OCI-LY1 (cell line): ENCODE measurements around the gene RARRES1.

ENCODE experiments used
- H2AFZ ChIP-seq: fragments of 200-600 bp; sonication (generic), shearing (Covaris generic); 2 replicates; pipeline ENCODE4 v1.6.0; 2014; ENCODE audit warnings: antibody characterized with exemption, mild to moderate bottlenecking, low read length
- H3F3A ChIP-seq: fragments of 200-600 bp; sonication (generic), shearing (Covaris generic); 2 replicates; pipeline ENCODE4 v1.6.0; 2014; ENCODE audit warnings: mild to moderate bottlenecking, antibody characterized with exemption, low read length, moderate library complexity; ENCODE audit not compliant: insufficient read depth
- H3K27ac ChIP-seq: fragments of 200-600 bp; sonication (generic); 2 replicates; pipeline ENCODE4 v1.5.1; 2014; ENCODE audit warnings: low read length, mixed run types, mild to moderate bottlenecking, low read depth; ENCODE audit not compliant: poor library complexity, severe bottlenecking
- H3K27me3 ChIP-seq: fragments of 200-600 bp; sonication (generic); 2 replicates; pipeline ENCODE4 v1.6.0; 2014; ENCODE audit warnings: antibody characterized with exemption, mild to moderate bottlenecking, low read length, moderate library complexity; ENCODE audit not compliant: insufficient read depth
- H3K36me3 ChIP-seq: fragments of 200-600 bp; sonication (generic); 2 replicates; pipeline ENCODE4 v1.6.1; 2014; ENCODE audit warnings: mild to moderate bottlenecking, antibody characterized with exemption, low read length, moderate library complexity, mixed read lengths; ENCODE audit not compliant: insufficient read depth
- H3K4me1 ChIP-seq: fragments of 200-600 bp; sonication (generic); 2 replicates; pipeline ENCODE4 v1.5.1; 2014; ENCODE audit warnings: mild to moderate bottlenecking, low read length, moderate library complexity; ENCODE audit not compliant: insufficient read depth, severe bottlenecking
- H3K4me2 ChIP-seq: fragments of 200-600 bp; sonication (generic), shearing (Covaris generic); 2 replicates; pipeline ENCODE4 v1.6.1; 2014; ENCODE audit warnings: low read length
- H3K4me3 ChIP-seq: fragments of 200-600 bp; sonication (generic); 2 replicates; pipeline ENCODE4 v1.5.1; 2014; ENCODE audit warnings: low read length, low read depth, mild to moderate bottlenecking, mixed read lengths; ENCODE audit not compliant: poor library complexity, severe bottlenecking
- H3K79me2 ChIP-seq: fragments of 200-600 bp; shearing (Covaris generic); 2 replicates; pipeline ENCODE4 v1.6.1; 2016; ENCODE audit warnings: mixed run types, low read length, mixed read lengths; ENCODE audit not compliant: insufficient read depth
- H3K9ac ChIP-seq: fragments of 200-600 bp; sonication (generic), shearing (Covaris generic); 2 replicates; pipeline ENCODE4 v1.6.1; 2014; ENCODE audit warnings: mild to moderate bottlenecking, low read length, mixed read lengths
- H3K9me2 ChIP-seq: fragments of 200-600 bp; sonication (generic), shearing (Covaris generic); 2 replicates; pipeline ENCODE4 v1.6.1; 2014; ENCODE audit warnings: low read depth, mild to moderate bottlenecking, low read length, mixed read lengths
- H3K9me3 ChIP-seq: fragments of 200-600 bp; shearing (Covaris generic); 2 replicates; pipeline ENCODE4 v1.6.1; 2014; ENCODE audit warnings: low read length, mixed read lengths
- H4K20me1 ChIP-seq: fragments of 200-600 bp; sonication (generic), shearing (Covaris generic); 2 replicates; pipeline ENCODE4 v1.6.0; 2016; ENCODE audit warnings: mild to moderate bottlenecking, low read length; ENCODE audit not compliant: insufficient read depth
- EZH2 ChIP-seq: fragments of 200-600 bp; sonication (generic), shearing (Covaris generic); IDR thresholded peaks from 2 replicates; pipeline ENCODE4 v1.8.0; 2017; ENCODE audit warnings: borderline replicate concordance, mixed run types, mild to moderate bottlenecking, antibody characterized with exemption, low read length, moderate library complexity, mixed read lengths
- TF ChIP-seq, protein P1 (sequence below): fragments of 200-600 bp; sonication (generic), shearing (Covaris generic); IDR thresholded peaks from 2 replicates; pipeline ENCODE4 v1.5.1; 2017; ENCODE audit warnings: mild to moderate bottlenecking, antibody characterized with exemption, low read length, moderate library complexity, mixed read lengths

RARRES1 gene

DNA sequence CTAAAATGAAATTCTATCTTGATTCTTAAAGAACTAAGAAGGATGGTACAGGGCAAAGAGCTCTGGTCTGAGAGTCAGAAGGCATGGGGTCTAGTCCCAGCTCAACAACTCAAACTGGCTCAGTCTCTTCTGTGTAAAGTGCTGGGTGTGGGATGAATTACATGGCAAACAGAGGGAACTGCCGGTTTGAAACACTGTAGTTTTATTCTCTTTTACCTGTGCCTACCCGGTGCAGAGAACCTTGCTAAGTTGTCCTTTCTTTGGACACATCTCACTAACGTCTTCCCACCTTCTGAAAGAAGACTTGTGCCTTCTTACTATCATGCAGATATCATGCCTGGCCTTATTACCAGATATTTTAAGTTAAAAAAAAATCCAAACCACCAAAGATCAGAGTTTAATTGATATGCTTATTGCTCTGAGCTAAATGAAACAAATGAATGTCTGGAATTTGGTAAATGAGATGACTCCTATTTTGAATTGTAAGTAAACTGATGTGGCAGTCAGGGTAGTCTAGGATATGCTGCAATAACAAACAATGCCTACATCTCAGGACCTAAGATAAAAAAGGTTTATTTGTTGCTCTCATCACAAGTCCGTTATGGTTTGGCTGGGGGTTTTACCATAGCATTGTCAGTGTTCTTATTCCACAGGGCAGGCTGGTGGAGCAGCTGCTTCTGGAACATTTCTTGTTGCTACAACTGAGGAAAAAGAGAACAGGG is 12.5 kb upstream of the RARRES1 start:
- H3K27ac ChIP-seq: no peak overlapping the region
- H2AFZ ChIP-seq: no peak overlapping the region
- H4K20me1 ChIP-seq: no peaks in the 10 kb centered on the region

DNA sequence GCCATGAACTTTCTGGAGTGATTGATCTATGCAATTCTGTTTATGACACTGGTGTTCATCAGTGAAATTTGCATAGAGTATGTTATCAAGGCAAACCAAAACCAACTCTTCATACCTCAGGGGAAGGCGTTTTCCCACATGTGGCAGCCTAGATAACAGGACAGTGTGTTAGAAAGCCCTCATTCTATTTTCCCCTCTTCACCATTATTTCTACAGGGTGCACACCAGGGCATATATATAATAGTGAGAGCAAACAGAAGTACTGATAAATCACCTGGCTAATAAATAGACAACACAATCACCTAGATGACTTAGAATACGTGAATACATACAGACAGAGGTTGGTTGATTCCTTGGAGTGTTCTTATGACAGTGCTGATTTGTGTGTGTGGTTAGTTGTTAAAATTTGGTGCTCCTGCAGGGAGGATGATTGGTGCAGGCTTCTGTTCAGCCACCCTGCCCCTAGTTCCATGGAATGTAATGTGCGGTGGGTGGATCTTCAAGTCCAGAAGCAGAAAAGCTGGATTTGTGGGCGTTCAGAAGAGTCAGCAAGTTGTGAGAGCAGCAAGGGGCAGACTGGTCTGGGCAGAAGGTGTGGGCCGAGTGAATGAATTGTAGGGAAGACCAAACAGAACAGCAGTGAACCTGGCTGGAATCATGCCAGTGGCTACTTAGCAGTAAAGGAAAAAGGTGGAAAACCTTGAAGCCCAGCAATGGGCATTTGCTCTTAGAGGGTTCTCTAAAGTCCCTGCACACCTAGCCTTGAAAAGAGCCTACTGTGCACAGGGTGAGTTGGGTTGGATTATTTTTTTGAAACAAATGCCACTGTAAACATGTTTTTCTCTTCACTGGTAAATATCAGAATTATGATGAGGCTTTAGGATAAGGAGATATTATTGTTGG is 11.7 kb upstream of the RARRES1 start:
- Histone ChIP-seq H3K9me3 (no peaks in the 10 kb centered on the region), H3K9me2 (no peaks in the 10 kb centered on the region), H3K79me2 (no peaks in the 10 kb centered on the region), H3K4me2 (no peak overlapping the region), H3K9ac (no peak overlapping the region), H3K27ac (no peak overlapping the region), H3K36me3 (no peaks in the 10 kb centered on the region), H3K27me3 (no peaks in the 10 kb centered on the region), H4K20me1 (no peaks in the 10 kb centered on the region), H3K4me3 (no peak overlapping the region), H2AFZ (no peak overlapping the region), H3K4me1 (peaks cover 15% of the 10 kb centered on the region), H3F3A (no peaks in the 10 kb centered on the region)
- TF ChIP-seq EZH2: no peak
- TF ChIP-seq, protein P1, sequence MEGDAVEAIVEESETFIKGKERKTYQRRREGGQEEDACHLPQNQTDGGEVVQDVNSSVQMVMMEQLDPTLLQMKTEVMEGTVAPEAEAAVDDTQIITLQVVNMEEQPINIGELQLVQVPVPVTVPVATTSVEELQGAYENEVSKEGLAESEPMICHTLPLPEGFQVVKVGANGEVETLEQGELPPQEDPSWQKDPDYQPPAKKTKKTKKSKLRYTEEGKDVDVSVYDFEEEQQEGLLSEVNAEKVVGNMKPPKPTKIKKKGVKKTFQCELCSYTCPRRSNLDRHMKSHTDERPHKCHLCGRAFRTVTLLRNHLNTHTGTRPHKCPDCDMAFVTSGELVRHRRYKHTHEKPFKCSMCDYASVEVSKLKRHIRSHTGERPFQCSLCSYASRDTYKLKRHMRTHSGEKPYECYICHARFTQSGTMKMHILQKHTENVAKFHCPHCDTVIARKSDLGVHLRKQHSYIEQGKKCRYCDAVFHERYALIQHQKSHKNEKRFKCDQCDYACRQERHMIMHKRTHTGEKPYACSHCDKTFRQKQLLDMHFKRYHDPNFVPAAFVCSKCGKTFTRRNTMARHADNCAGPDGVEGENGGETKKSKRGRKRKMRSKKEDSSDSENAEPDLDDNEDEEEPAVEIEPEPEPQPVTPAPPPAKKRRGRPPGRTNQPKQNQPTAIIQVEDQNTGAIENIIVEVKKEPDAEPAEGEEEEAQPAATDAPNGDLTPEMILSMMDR: no peak

More for the DNA sequence above, 12.5 kb upstream of the RARRES1 start:
- Histone ChIP-seq H3K27me3 (no peaks in the 10 kb centered on the region), H3K79me2 (no peaks in the 10 kb centered on the region), H3K4me2 (no peak overlapping the region), H3K36me3 (no peaks in the 10 kb centered on the region), H3K4me3 (no peak overlapping the region), H3K9ac (no peak overlapping the region), H3K9me2 (no peaks in the 10 kb centered on the region), H3K4me1 (peaks cover 15% of the 10 kb centered on the region), H3K9me3 (no peaks in the 10 kb centered on the region), H3F3A (no peaks in the 10 kb centered on the region)
- TF ChIP-seq EZH2: no peak
- TF ChIP-seq, protein P1: no peak

DNA sequence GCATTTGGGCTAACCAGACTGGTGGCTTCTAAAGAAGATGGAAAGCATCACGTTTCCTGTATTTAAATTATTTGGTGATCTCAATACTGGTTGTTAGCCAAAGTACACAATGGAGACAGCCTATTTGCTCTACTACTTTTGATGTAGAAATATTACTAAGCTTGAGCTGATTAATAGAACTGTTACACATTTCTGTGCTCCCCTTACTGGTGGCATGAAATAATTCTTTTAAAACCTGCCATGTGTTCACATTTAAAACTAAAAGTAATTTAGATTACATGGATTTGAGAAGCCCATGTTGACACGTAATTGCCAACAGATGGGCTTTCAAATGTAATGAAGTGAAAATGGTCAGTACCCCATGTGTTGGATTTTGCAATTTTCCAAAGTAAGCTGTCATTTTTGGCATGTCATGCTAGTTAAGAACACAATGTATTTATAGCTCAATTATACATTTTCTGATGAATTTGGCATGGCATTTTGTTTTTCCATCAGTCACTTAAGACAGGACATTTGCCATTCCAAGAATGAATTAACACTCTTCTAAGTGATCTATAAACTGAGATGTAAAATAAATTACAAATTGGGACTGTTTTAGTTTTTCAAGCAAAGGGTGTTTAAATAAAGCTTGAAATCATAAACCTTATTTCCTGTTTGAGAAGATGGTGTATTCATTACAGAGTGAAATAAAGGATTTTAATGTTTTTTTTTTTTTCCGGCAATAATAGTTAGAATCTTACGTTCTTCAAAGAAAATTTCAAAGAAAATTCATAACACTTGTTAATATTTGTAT is 10.8 kb upstream of the RARRES1 start:
- Histone ChIP-seq H3K9me2 (no peaks in the 10 kb centered on the region), H4K20me1 (no peaks in the 10 kb centered on the region), H3K4me2 (no peak overlapping the region), H3K27ac (no peak overlapping the region), H3K9me3 (no peaks in the 10 kb centered on the region), H3K36me3 (no peaks in the 10 kb centered on the region), H3K79me2 (no peaks in the 10 kb centered on the region), H2AFZ (no peak overlapping the region), H3F3A (no peaks in the 10 kb centered on the region), H3K4me3 (no peak overlapping the region), H3K4me1 (peaks cover 15% of the 10 kb centered on the region), H3K27me3 (no peaks in the 10 kb centered on the region), H3K9ac (no peak overlapping the region)
- TF ChIP-seq EZH2: no peak
- TF ChIP-seq, protein P1: no peak
